Sigmoid colon (tissue), 4 donors: ENCODE measurements around the gene SELENOF.

Experiments
- CTCF ChIP-seq, 4 experiments: fragments of 450-650 bp in 3 of 4; fragments of 200-600 bp in 1 of 4; IDR thresholded peaks; one replicate each; pipeline ENCODE4 v1.5.1; 2016 to 2019; ENCODE audit warnings: antibody characterized with exemption in 4 of 4, mild to moderate bottlenecking in 3 of 4, moderate library complexity in 2 of 4
- EP300 ChIP-seq, 4 donors: sonication (generic); formaldehyde crosslinking; IDR thresholded peaks; one replicate each; pipeline ENCODE4 v1.6.1; 2017; ENCODE audit warnings: antibody characterized with exemption in 4 of 4
- POLR2A ChIP-seq, 2 donors: fragments of 450-650 bp; IDR thresholded peaks; one replicate each; pipeline ENCODE4 v1.6.1; 2016; ENCODE audit warnings: antibody characterized with exemption in 2 of 2, mild to moderate bottlenecking in 2 of 2, moderate library complexity in 2 of 2
- POLR2AphosphoS5 ChIP-seq, 4 donors: sonication (generic); formaldehyde crosslinking; IDR thresholded peaks; one replicate each; pipeline ENCODE4 v1.6.1; 2017; ENCODE audit warnings: antibody characterized with exemption in 4 of 4

- TF ChIP-seq POLR2A (IDR thresholded peaks at IDR 0.05) (no peak), CTCF (IDR thresholded peaks at IDR 0.05) (no peak), POLR2AphosphoS5 (IDR thresholded peaks at IDR 0.05) (peak; percentile 41 to 82 (median 55)), EP300 (IDR thresholded peaks at IDR 0.05) (no peak)
Observed at GRCh38 chr1:86914998-86915736, 1.2 kb upstream of the SELENOF start.
